Neural cell (in vitro differentiated cells): ENCODE results near the gene SLFN12L.

Experiments
- EZH2 ChIP-seq: fragments of 200-600, 300-800 bp; shearing (Covaris generic), sonication (generic); IDR thresholded peaks from 2 replicates; pipeline ENCODE4 v1.6.1; 2014; ENCODE audit warnings: antibody characterized with exemption, low read length, borderline replicate concordance, mild to moderate bottlenecking; ENCODE audit not compliant: insufficient read depth, poor library complexity, severe bottlenecking
- RAD21 ChIP-seq: fragments of 450-650 bp; conservative IDR thresholded peaks from 2 replicates; pipeline ENCODE4 v1.6.1; 2014; ENCODE audit warnings: antibody characterized with exemption, mild to moderate bottlenecking, moderate library complexity
- SMC3 ChIP-seq: fragments of 450-650 bp; conservative IDR thresholded peaks from 2 replicates; pipeline ENCODE4 v1.6.1; 2014; ENCODE audit warnings: antibody characterized with exemption, mild to moderate bottlenecking, moderate library complexity; ENCODE audit not compliant: poor library complexity
- TF ChIP-seq, protein P1 (sequence below): fragments of 450-650 bp; IDR thresholded peaks from 2 replicates; pipeline ENCODE4 v1.5.1; 2014; ENCODE audit warnings: antibody characterized with exemption, mild to moderate bottlenecking, moderate library complexity; ENCODE audit not compliant: poor library complexity, severe bottlenecking

DNA sequence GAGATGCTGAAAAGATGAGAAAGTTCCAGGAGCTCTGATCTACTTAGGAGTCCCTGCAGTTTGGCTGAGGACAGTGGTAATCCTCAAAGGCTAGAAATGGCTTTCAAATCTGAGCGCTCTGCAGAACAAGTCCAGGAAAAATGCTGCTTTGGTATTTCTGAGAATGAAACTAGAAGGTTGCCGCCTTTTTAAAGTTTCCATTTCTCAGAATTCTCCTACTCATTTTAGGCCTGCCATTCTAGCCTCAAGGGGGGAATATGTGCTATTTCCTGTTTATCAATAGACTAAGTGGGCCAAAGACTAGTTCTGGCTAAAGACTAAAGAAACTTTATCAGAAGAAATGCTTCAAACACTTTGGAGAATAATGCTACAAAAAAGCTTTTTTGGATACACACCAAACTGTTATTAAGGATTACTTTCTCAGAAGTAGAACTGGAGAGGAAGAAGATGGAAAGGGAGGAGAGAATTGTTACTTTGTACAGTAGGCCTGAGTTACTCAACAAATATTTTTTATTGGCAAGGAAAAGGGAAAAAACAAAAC, at the start of gene SLFN12L:
- TF ChIP-seq, protein P1, sequence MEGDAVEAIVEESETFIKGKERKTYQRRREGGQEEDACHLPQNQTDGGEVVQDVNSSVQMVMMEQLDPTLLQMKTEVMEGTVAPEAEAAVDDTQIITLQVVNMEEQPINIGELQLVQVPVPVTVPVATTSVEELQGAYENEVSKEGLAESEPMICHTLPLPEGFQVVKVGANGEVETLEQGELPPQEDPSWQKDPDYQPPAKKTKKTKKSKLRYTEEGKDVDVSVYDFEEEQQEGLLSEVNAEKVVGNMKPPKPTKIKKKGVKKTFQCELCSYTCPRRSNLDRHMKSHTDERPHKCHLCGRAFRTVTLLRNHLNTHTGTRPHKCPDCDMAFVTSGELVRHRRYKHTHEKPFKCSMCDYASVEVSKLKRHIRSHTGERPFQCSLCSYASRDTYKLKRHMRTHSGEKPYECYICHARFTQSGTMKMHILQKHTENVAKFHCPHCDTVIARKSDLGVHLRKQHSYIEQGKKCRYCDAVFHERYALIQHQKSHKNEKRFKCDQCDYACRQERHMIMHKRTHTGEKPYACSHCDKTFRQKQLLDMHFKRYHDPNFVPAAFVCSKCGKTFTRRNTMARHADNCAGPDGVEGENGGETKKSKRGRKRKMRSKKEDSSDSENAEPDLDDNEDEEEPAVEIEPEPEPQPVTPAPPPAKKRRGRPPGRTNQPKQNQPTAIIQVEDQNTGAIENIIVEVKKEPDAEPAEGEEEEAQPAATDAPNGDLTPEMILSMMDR, result no peak
- TF ChIP-seq RAD21 (no peak), EZH2 (no peak), SMC3 (no peak)
